ENCODE data around the gene UPF3A.
A peak's percentile ranks its signal among the peaks of the same experiment; 100 is the strongest.

Gene UPF3A

GRCh38 chr13:114264886-114265611 lies 16.4 kb upstream of the UPF3A start:
- no peak for DNase-seq

- DNase-seq, result no peak
These were observed 15.2 kb upstream of the UPF3A start for GRCh38 chr13:114266241-114266640.

- DNase-seq, result peak; percentile 19
These were observed 12.8 kb upstream of the UPF3A start for GRCh38 chr13:114268344-114269280.

- DNase-seq, result no peak
These were observed 12.1 kb upstream of the UPF3A start for GRCh38 chr13:114269281-114269770.

GRCh38 chr13:114272977-114273376 lies 8.4 kb upstream of the UPF3A start:
- no peak for DNase-seq

- DNase-seq, result no peak
These were observed 6.1 kb upstream of the UPF3A start for GRCh38 chr13:114275304-114275703.

- DNase-seq, result no peak
These were observed 2.3 kb upstream of the UPF3A start for GRCh38 chr13:114279146-114279545.

- no peak for DNase-seq
These were observed 1.5 kb upstream of the UPF3A start for GRCh38 chr13:114279758-114280355.

- DNase-seq, result no peak
These were observed 755 bp downstream of the UPF3A start for GRCh38 chr13:114282041-114282670.

- no peak for DNase-seq
These were observed 2.2 kb downstream of the UPF3A start for GRCh38 chr13:114283576-114283975.

- DNase-seq, result no peak
These were observed 3.3 kb downstream of the UPF3A start for GRCh38 chr13:114284680-114285079.

GRCh38 chr13:114285166-114285808 lies 3.9 kb downstream of the UPF3A start:
- DNase-seq, result no peak

- DNase-seq, result no peak
These were observed 5.4 kb downstream of the UPF3A start for GRCh38 chr13:114286808-114287207.

- DNase-seq, result no peak
These were observed 6.8 kb downstream of the UPF3A start for GRCh38 chr13:114288157-114288591.

GRCh38 chr13:114296448-114296847 lies 15.0 kb downstream of the UPF3A start:
- no peak for DNase-seq

GRCh38 chr13:114296902-114297301 lies 15.5 kb downstream of the UPF3A start:
- no peak for DNase-seq

GRCh38 chr13:114298866-114299265 lies 17.5 kb downstream of the UPF3A start:
- DNase-seq, result no peak

GRCh38 chr13:114299604-114300305 lies 18.4 kb downstream of the UPF3A start:
- no peak for DNase-seq

- no peak for DNase-seq
These were observed 22.4 kb downstream of the UPF3A start for GRCh38 chr13:114303700-114304327.

GRCh38 chr13:114304346-114305034 lies 23.1 kb downstream of the UPF3A start:
- DNase-seq, result no peak

- no peak for DNase-seq
These were observed 27.7 kb downstream of the UPF3A start for GRCh38 chr13:114309086-114309485.
